ENCODE measurements around the gene C15orf40. TPM values are rescaled to one million over a fixed set of nuclear protein-coding genes. Genes with fewer than 3 reads are reported as not detected.

C15orf40 gene
- total and polyA plus RNA-seq, 2 of the 13 experiments (the other 11 are each of a cell fraction or from before 2014, with no cell fraction given) = 24.0 to 26.3 TPM

DNA sequence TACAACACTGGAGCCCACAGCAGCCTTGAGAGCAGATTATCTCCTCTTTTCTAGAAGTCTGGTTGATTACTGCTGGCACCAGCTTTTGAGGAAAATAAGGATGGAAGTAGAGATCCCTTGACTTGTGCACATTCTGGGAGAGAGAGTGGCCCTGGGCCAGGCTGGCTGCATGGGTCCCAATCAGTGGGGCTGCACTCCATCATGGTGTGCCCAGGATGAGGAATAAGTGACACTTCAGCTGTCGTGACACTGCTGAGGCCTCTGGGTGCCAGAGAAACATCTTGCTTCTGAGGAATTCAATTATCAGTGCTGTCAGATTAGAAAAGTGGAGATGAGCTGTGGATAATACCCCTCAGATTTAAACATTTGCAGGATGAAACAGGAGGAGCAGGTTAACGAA is 16.4 kb downstream of the C15orf40 start:
- no peak for DNase-seq (ENCODE audit: low spot score)

GRCh38 chr15:82993144-82993543 is 18.3 kb downstream of the C15orf40 start:
- H3K27me3 ChIP-seq (ENCODE audit: control insufficient read depth in 1 of 2, insufficient read depth in 2 of 2, low read length in 2 of 2) = no peaks in the 10 kb centered on the region; a peak in 1 of 5 replicates
- no peak overlapping the region for H2AFZ ChIP-seq (ENCODE audit: low read length)
- no TSS peak for BruUV-seq (replicated peaks)
- DNase-seq (ENCODE audit: low spot score) (no peak), ATAC-seq (no peak), FAIRE-seq (no peak)
- ChIA-PET CTCF (ENCODE audit: low intra/inter-chr PET ratio, low total read pairs) (no interaction called here), POLR2A (interaction anchor here (2.4 kb wide), 1 partner anchor 18 kb away, joined by 7 read pairs; the partner anchor contains the start of gene C15orf40)
- H3K4me2 ChIP-seq (ENCODE audit: low read depth, low read length) = no peak overlapping the region
- no peak overlapping the region for H3K9ac ChIP-seq (ENCODE audit: insufficient read depth, low read depth, low read length)
- no peak overlapping the region for H3K4me3 ChIP-seq (replicated peaks in 1 of 3; ENCODE audit: insufficient read depth in 1 of 3, low read depth in 2 of 3, low read length in 3 of 3)
- H4K20me1 ChIP-seq (ENCODE audit: insufficient read depth, low read length) = no peaks in the 10 kb centered on the region
- peaks cover 0 to 12% of the 10 kb centered on the region in 2 experiments; a peak in 1 of 5 replicates for H3K36me3 ChIP-seq (replicated peaks in 1 of 2; ENCODE audit: control insufficient read depth in 1 of 2, insufficient read depth in 2 of 2, low read length in 2 of 2)
- intact Hi-C loops (cut with micrococcal nuclease; ENCODE audit: unreplicated experiment) = no loop called here
- H3K4me1 ChIP-seq (ENCODE audit: insufficient read depth, low read length) = peaks cover under 1% of the 10 kb centered on the region; the same call in 1 of the 2 replicates
- H3K27ac ChIP-seq (ENCODE audit: extremely low read length, insufficient read depth, low read length) = no peak overlapping the region
- no peaks in the 10 kb centered on the region for H3K9me3 ChIP-seq (ENCODE audit: low read length)
- no peaks in the 10 kb centered on the region for H3K79me2 ChIP-seq (ENCODE audit: insufficient read depth, low read length)
- WGBS (ENCODE audit: low lambda C conversion rate) = 96% methylated on average over 4 of the region's 4 CpGs
- in situ Hi-C loops (cut with HindIII; ENCODE audit: extremely low pct_ligation_motif_present, low pct_unique_long_range_greater_than_20kb) = no loop called here
- TF ChIP-seq ATM (IDR thresholded peaks at IDR 0.05; ENCODE audit: borderline replicate concordance) = no peak
- TF ChIP-seq SOX5 (CRISPR knock-in tag; IDR thresholded peaks at IDR 0.05; ENCODE audit: borderline replicate concordance) = no peak
- TF ChIP-seq ZFP62 (CRISPR knock-in tag; IDR thresholded peaks at IDR 0.05) = no peak
- no peak for TF ChIP-seq ZNF441 (CRISPR knock-in tag; IDR thresholded peaks at IDR 0.05; ENCODE audit: borderline replicate concordance)
- TF ChIP-seq TRAFD1 (CRISPR knock-in tag; IDR thresholded peaks at IDR 0.05; ENCODE audit: borderline replicate concordance) = no peak
- TF ChIP-seq, protein P1, sequence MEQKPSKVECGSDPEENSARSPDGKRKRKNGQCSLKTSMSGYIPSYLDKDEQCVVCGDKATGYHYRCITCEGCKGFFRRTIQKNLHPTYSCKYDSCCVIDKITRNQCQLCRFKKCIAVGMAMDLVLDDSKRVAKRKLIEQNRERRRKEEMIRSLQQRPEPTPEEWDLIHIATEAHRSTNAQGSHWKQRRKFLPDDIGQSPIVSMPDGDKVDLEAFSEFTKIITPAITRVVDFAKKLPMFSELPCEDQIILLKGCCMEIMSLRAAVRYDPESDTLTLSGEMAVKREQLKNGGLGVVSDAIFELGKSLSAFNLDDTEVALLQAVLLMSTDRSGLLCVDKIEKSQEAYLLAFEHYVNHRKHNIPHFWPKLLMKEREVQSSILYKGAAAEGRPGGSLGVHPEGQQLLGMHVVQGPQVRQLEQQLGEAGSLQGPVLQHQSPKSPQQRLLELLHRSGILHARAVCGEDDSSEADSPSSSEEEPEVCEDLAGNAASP (CRISPR knock-in tag; IDR thresholded peaks at IDR 0.05; ENCODE audit: borderline replicate concordance) = no peak
- no peak for TF ChIP-seq NKX3-1 (CRISPR knock-in tag; IDR thresholded peaks at IDR 0.05)
- no peak for TF ChIP-seq ZNF432 (CRISPR knock-in tag; IDR thresholded peaks at IDR 0.05; ENCODE audit: borderline replicate concordance)
- TF ChIP-seq ZNF891 (CRISPR knock-in tag; IDR thresholded peaks at IDR 0.05) = no peak
- no peak for TF ChIP-seq ATF3 (CRISPR knock-in tag; IDR thresholded peaks at IDR 0.05)
- TF ChIP-seq DNMT3B (CRISPR knock-in tag; conservative IDR thresholded peaks at IDR 0.05) = no peak
- TF ChIP-seq, protein P2, sequence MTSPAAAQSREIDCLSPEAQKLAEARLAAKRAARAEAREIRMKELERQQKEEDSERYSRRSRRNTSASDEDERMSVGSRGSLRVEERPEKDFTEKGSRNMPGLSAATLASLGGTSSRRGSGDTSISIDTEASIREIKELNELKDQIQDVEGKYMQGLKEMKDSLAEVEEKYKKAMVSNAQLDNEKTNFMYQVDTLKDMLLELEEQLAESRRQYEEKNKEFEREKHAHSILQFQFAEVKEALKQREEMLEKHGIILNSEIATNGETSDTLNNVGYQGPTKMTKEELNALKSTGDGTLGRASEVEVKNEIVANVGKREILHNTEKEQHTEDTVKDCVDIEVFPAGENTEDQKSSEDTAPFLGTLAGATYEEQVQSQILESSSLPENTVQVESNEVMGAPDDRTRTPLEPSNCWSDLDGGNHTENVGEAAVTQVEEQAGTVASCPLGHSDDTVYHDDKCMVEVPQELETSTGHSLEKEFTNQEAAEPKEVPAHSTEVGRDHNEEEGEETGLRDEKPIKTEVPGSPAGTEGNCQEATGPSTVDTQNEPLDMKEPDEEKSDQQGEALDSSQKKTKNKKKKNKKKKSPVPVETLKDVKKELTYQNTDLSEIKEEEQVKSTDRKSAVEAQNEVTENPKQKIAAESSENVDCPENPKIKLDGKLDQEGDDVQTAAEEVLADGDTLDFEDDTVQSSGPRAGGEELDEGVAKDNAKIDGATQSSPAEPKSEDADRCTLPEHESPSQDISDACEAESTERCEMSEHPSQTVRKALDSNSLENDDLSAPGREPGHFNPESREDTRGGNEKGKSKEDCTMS (CRISPR knock-in tag; conservative IDR thresholded peaks at IDR 0.05) = no peak

More for the DNA sequence above, 16.4 kb downstream of the C15orf40 start:
- no peak for TF ChIP-seq SKI (IDR thresholded peaks at IDR 0.05; ENCODE audit: partially characterized antibody)
- no peak for TF ChIP-seq ZFP90 (CRISPR knock-in tag; IDR thresholded peaks at IDR 0.05; ENCODE audit: borderline replicate concordance)
- TF ChIP-seq ZFY (CRISPR knock-in tag; IDR thresholded peaks at IDR 0.05) = no peak
- 97% methylated on average over 2 of the region's 2 CpGs for WGBS (ENCODE audit: low lambda C conversion rate)
- Histone ChIP-seq H3K36me3 (replicated peaks in 1 of 2; ENCODE audit: control insufficient read depth in 1 of 2, insufficient read depth in 2 of 2, low read length in 2 of 2) (0 out of 5 replicates have a peak, but pooled peaks cover 0 to 3% of the 10 kb centered on the region in 2 experiments), H4K20me1 (ENCODE audit: insufficient read depth, low read length) (no peaks in the 10 kb centered on the region), H3K9ac (ENCODE audit: insufficient read depth, low read depth, low read length) (no peak overlapping the region), H3K27ac (ENCODE audit: extremely low read length, insufficient read depth, low read length) (no peak overlapping the region), H3K79me2 (ENCODE audit: insufficient read depth, low read length) (no peaks in the 10 kb centered on the region), H3K4me3 (replicated peaks in 1 of 3; ENCODE audit: insufficient read depth in 1 of 3, low read depth in 2 of 3, low read length in 3 of 3) (no peak overlapping the region), H2AFZ (ENCODE audit: low read length) (no peak overlapping the region), H3K27me3 (ENCODE audit: control insufficient read depth in 1 of 2, insufficient read depth in 2 of 2, low read length in 2 of 2) (no peaks in the 10 kb centered on the region), H3K9me3 (ENCODE audit: low read length) (no peaks in the 10 kb centered on the region), H3K4me2 (ENCODE audit: low read depth, low read length) (no peak overlapping the region), H3K4me1 (ENCODE audit: insufficient read depth, low read length) (no peaks in the 10 kb centered on the region)
- intact Hi-C loops (cut with micrococcal nuclease; ENCODE audit: unreplicated experiment) = no loop called here
- ATAC-seq = no peak
- BruUV-seq (replicated peaks) = no TSS peak
- CTCF ChIA-PET (ENCODE audit: low intra/inter-chr PET ratio, low total read pairs) = no interaction called here
- in situ Hi-C loops (cut with HindIII; ENCODE audit: extremely low pct_ligation_motif_present, low pct_unique_long_range_greater_than_20kb) = no loop called here
- FAIRE-seq = no peak
- POLR2A ChIA-PET = interaction anchor here (0.8 to 2.1 kb wide), 3 partner anchors 9 to 245 kb away, joined by 3 to 4 read pairs (median 3); partner anchors contain the start of gene RAMAC

Data from HepG2 (cell line).